K562 (cell line): ENCODE data around the gene CD151. TPM values are rescaled to one million over a fixed set of nuclear protein-coding genes. Genes with fewer than 3 reads are reported as not detected.

ENCODE experiments used
- ARHGAP35 ChIP-seq: fragments of 450-650 bp; IDR thresholded peaks from 2 replicates; pipeline ENCODE4 v1.6.1; 2018; ENCODE audit not compliant: partially characterized antibody
- C11orf30 ChIP-seq: fragments of 450-650 bp; IDR thresholded peaks from 2 replicates; pipeline ENCODE4 v1.6.1; 2016; ENCODE audit warnings: low read depth, mild to moderate bottlenecking
- ELF1 ChIP-seq: fragments of 200-800 bp; sonication (Bioruptor generic); IDR thresholded peaks from 2 replicates; pipeline ENCODE4 v1.6.1; 2016; ENCODE audit warnings: missing genetic modification characterization, missing compliant biosample characterization
- FUS ChIP-seq: fragments of 200-400 bp; formaldehyde crosslinking; optimal IDR thresholded peaks from 2 replicates; pipeline ENCODE3; 2017; ENCODE audit warnings: low read depth, low read length
- HDAC1 ChIP-seq, 2 experiments: fragments of 450-650 bp; IDR thresholded peaks; 2 replicates each; pipeline ENCODE4 v1.6.1; 2016 to 2017; ENCODE audit warnings: inconsistent platforms in 1 of 2, mild to moderate bottlenecking in 1 of 2, moderate library complexity in 1 of 2
- HDAC3 ChIP-seq: fragments of 450-650 bp; IDR thresholded peaks from 2 replicates; pipeline ENCODE4 v1.6.1; 2018; ENCODE audit warnings: borderline replicate concordance, mild to moderate bottlenecking, moderate library complexity; ENCODE audit not compliant: partially characterized antibody
- MLX ChIP-seq, 2 experiments: fragments of 450-650 bp in 1 of 2; sonication (generic) in 1 of 2; formaldehyde crosslinking; conservative IDR thresholded peaks; 2 replicates each; pipeline versions ENCODE4 v1.4.0 to v1.8.1; 2020 to 2022; ENCODE audit warnings: mild to moderate bottlenecking in 1 of 2, missing genetic modification reagents in 1 of 2
- NR0B1 ChIP-seq: fragments of 450-650 bp; IDR thresholded peaks from one replicate; pipeline ENCODE4 v1.6.1; 2018; ENCODE audit warnings: mild to moderate bottlenecking, moderate library complexity; ENCODE audit not compliant: partially characterized antibody
- SLC30A9 ChIP-seq: fragments of 250-450 bp; sonication (Bioruptor Pico); IDR thresholded peaks from 2 replicates; pipeline ENCODE4 v1.8.0; 2022; ENCODE audit warnings: mild to moderate bottlenecking, moderate library complexity
- ZNF134 ChIP-seq: fragments of 250-450 bp; sonication (Bioruptor Pico); conservative IDR thresholded peaks from 2 replicates; pipeline ENCODE4 v1.4.0; 2020
- ZNF263 ChIP-seq: sonication (generic); formaldehyde crosslinking; IDR thresholded peaks from 2 replicates; pipeline ENCODE4 v1.8.0; 2022; ENCODE audit warnings: mild to moderate bottlenecking, missing genetic modification reagents, borderline replicate concordance
- ZNF436 ChIP-seq: fragments of 250-450, 450-650 bp; sonication (Bioruptor Pico); formaldehyde crosslinking; IDR thresholded peaks from 2 replicates; pipeline ENCODE4 v1.7.0; 2020; ENCODE audit warnings: mild to moderate bottlenecking
- ZNF512 ChIP-seq: IDR thresholded peaks from 2 replicates; pipeline ENCODE4 v1.6.1; 2016; ENCODE audit warnings: missing genetic modification characterization, missing compliant biosample characterization
- ZNF584 ChIP-seq: fragments of 200-800 bp; sonication (Bioruptor generic); IDR thresholded peaks from 2 replicates; pipeline ENCODE4 v1.6.1; 2016; ENCODE audit warnings: low read depth, mild to moderate bottlenecking, missing genetic modification characterization, missing compliant biosample characterization
- polyA plus RNA-seq, 8 experiments: library from polyadenylated mRNA; depleted of rRNA in 4 of 8; stranded (reverse) in 5 of 8; unstranded in 3 of 8; fragments of >200 nt; fragmentation: Nextera tagmentation in 2 of 8; fragmentation: Illumina TruSeq in 1 of 8; extraction: Ambion mirVana in 2 of 8; extraction: Trizol in 1 of 8; gene quantifications; 2 replicates each; pipeline versions ENCODE4 v1.2.1 to v1.2.3, GENCODE V29; 2011 to 2014; ENCODE audit warnings: inconsistent platforms in 1 of 8, missing spikeins in 1 of 8
- total RNA-seq, 7 experiments: library from RNA; depleted of rRNA in 6 of 7; stranded (reverse); fragments of >200 nt in 6 of 7; fragmentation: Illumina TruSeq in 2 of 7; extraction: Trizol in 2 of 7; gene quantifications; 2 replicates each; pipeline versions ENCODE4 v1.2.1 to v1.2.3, GENCODE V29; 2011 to 2021; ENCODE audit warnings: low replicate concordance in 1 of 7
- TF ChIP-seq, protein P1 (sequence below): fragments of 250-450 bp; sonication (Bioruptor Pico); IDR thresholded peaks from 2 replicates; pipeline ENCODE4 v1.8.0; 2021; ENCODE audit warnings: borderline replicate concordance, mild to moderate bottlenecking, moderate library complexity; ENCODE audit not compliant: poor library complexity, severe bottlenecking
- TF ChIP-seq, protein P2 (sequence below), 2 experiments: fragments of 450-650 bp in 1 of 2; IDR thresholded peaks; 2 replicates each; pipeline ENCODE4 v1.6.1; 2011 to 2017; ENCODE audit warnings: low read depth in 2 of 2, antibody characterized with exemption in 1 of 2, borderline replicate concordance in 1 of 2, low read length in 1 of 2, mild to moderate bottlenecking in 1 of 2, mixed read lengths in 1 of 2; ENCODE audit not compliant: control insufficient read depth in 1 of 2
- TF ChIP-seq, protein P3 (sequence below): IDR thresholded peaks from 2 replicates; pipeline ENCODE4 v1.6.1; 2011; ENCODE audit not compliant: insufficient read length; ENCODE audit errors: extremely low read depth

The CD151 gene
- total and polyA plus RNA-seq, 9 of the 15 experiments (the other 6 are each of a cell fraction or from before 2014, with no cell fraction given) = 2.3 to 187 (median 140) TPM

GRCh38 chr11:819129-819931 is 13.4 kb upstream of the CD151 start (continued):
- peak in 1 of 2 experiments; percentile 7; a peak in 1 of 4 replicates for TF ChIP-seq HDAC1 (IDR thresholded peaks at IDR 0.05)
- TF ChIP-seq, protein P1, sequence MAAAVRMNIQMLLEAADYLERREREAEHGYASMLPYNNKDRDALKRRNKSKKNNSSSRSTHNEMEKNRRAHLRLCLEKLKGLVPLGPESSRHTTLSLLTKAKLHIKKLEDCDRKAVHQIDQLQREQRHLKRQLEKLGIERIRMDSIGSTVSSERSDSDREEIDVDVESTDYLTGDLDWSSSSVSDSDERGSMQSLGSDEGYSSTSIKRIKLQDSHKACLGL (CRISPR knock-in tag) = no peak
- TF ChIP-seq ZNF263 = peak; percentile 15; the same call in 1 of the 2 replicates
- TF ChIP-seq FUS = peak; percentile 45
- TF ChIP-seq C11orf30 = no peak
- no peak for TF ChIP-seq ZNF436 (CRISPR knock-in tag)
- TF ChIP-seq SLC30A9 (CRISPR knock-in tag) = no peak
- TF ChIP-seq HDAC3 = no peak
- TF ChIP-seq NR0B1 = no peak
- TF ChIP-seq, protein P2, sequence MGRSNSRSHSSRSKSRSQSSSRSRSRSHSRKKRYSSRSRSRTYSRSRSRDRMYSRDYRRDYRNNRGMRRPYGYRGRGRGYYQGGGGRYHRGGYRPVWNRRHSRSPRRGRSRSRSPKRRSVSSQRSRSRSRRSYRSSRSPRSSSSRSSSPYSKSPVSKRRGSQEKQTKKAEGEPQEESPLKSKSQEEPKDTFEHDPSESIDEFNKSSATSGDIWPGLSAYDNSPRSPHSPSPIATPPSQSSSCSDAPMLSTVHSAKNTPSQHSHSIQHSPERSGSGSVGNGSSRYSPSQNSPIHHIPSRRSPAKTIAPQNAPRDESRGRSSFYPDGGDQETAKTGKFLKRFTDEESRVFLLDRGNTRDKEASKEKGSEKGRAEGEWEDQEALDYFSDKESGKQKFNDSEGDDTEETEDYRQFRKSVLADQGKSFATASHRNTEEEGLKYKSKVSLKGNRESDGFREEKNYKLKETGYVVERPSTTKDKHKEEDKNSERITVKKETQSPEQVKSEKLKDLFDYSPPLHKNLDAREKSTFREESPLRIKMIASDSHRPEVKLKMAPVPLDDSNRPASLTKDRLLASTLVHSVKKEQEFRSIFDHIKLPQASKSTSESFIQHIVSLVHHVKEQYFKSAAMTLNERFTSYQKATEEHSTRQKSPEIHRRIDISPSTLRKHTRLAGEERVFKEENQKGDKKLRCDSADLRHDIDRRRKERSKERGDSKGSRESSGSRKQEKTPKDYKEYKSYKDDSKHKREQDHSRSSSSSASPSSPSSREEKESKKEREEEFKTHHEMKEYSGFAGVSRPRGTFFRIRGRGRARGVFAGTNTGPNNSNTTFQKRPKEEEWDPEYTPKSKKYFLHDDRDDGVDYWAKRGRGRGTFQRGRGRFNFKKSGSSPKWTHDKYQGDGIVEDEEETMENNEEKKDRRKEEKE (IDR thresholded peaks at IDR 0.05; ENCODE audit: borderline replicate concordance in 1 of 2, control insufficient read depth in 1 of 2, low read depth in 2 of 2, low read length in 1 of 2) = no peak
- no peak for TF ChIP-seq ZNF584 (CRISPR knock-in tag)
- no peak for TF ChIP-seq ARHGAP35
- no peak for TF ChIP-seq ZNF134 (CRISPR knock-in tag)
- TF ChIP-seq, protein P3, sequence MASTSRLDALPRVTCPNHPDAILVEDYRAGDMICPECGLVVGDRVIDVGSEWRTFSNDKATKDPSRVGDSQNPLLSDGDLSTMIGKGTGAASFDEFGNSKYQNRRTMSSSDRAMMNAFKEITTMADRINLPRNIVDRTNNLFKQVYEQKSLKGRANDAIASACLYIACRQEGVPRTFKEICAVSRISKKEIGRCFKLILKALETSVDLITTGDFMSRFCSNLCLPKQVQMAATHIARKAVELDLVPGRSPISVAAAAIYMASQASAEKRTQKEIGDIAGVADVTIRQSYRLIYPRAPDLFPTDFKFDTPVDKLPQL = peak; percentile 49
- no peak for TF ChIP-seq ELF1 (tag)
- no peak for TF ChIP-seq MLX (CRISPR knock-in tag; conservative IDR thresholded peaks at IDR 0.05)
- TF ChIP-seq ZNF512 = no peak
